Stimulated activated naive CD4-positive, alpha-beta T cell treated with Interleukin-2 at 50 U/mL for 16 hours (primary cell): Measurements from ENCODE around the gene CCNO.
A peak's percentile ranks its signal among the peaks of the same experiment; 100 is the strongest.

Experiments
- DNase-seq: peaks from one replicate; lab custom pipeline; 2025; lab: John Stamatoyannopoulos, UW

Gene CCNO

DNA sequence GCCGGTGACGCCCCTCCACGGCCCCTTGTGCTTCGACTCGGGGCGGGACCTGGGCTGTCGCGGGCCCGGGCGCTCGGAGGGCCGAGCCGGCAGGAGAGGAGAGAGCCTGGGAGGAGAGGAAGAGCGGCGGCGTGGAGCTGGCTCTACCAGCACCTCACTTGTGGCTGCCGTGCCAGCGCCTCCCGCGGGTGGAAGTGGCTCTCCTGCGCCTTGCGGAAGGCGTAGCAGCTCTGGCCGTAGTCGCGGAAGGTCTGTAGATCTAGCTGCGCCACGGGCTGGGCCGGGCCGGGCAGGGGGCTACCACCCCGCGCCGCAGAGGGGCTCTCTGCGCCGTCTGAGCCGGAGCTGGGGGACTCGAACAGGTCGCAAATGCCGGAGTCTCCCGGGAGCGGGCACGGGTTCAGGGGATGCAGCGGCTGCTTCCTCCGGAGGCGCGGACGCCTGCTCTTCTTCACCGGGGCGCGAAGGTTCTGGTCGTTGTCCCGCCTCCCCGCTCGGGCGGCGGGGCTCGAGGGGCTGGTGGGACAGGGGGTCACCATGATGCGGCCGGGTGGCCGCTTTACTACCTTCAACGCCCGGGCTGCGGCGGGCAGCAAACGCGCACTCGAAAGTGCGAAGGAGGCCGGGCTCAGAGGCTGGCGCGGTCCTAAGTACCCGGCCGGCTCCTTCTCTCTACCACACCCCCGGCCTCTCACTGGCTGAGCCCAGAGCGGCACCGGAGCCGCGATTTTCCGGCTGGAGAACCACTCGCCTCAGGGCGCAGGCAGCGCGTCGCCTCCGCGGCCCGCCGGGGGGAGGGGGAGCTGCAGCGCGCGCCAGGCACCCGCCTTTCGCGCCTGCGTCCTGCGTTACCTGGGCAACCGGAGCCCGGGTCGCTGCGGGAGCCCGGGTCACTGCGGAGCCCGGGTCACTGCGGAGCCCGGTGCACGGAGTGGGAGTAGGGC lies at the start of gene CCNO:
Gene CCNO (minus strand): TSS at position 624 of the 944 bp plus-strand sequence. CDS start 85 bp downstream, at position 539.
- peak; percentile 55 for DNase-seq

GRCh38 chr5:55278778-55279177 lies 45.4 kb upstream of the CCNO start:
- DNase-seq: no peak

GRCh38 chr5:55276771-55277170 lies 43.4 kb upstream of the CCNO start:
- DNase-seq: no peak

- no peak for DNase-seq
These were observed 24.9 kb upstream of the CCNO start for GRCh38 chr5:55258339-55258738.

DNA sequence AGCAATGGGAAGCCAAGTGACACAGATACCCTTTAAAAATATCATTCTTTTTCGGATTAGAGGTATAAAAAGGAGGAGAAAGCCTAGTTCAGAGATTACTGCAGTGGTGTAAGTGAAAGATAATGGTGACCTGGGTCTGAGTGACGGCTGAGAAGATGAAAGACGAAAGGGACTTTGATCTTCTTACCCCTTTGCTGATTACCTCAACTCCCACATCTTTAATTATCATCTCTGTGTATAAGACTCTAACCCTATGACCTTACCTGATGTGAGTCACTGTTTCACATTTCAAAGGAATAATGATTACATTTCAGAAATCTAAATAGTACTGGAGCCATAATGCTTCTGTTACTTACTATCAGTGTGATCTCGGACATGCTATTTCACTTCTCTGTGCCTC lies 21.4 kb upstream of the CCNO start:
- DNase-seq: no peak

GRCh38 chr5:55250064-55250463 lies 16.7 kb upstream of the CCNO start:
- no peak for DNase-seq

GRCh38 chr5:55241746-55242145 lies 8.3 kb upstream of the CCNO start:
- no peak for DNase-seq

DNA sequence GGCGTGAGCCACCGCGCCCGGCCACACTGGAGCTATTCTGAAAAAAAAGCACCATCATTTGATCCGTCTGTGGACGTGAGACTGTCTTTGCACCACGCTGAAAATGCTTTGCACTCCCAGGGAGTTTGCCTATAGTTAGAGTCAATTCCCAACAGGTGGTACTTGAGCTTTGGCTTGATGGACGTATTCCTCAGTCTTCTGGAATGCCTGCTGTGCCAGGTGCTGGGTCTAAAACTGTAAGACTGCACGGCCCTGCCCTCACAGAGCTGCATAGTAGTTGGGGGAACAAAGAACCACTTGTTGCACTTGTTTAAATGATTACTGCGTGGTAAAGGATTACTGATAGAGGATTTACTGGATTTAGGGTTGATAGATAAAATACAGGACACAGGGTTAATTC lies 3.4 kb upstream of the CCNO start:
- DNase-seq: no peak

- no peak for DNase-seq
These were observed 803 bp upstream of the CCNO start for GRCh38 chr5:55234121-55234700.

GRCh38 chr5:55232271-55232984 lies 980 bp downstream of the CCNO start:
- DNase-seq: no peak

GRCh38 chr5:55231919-55232270 lies 1.5 kb downstream of the CCNO start:
- DNase-seq: no peak

DNA sequence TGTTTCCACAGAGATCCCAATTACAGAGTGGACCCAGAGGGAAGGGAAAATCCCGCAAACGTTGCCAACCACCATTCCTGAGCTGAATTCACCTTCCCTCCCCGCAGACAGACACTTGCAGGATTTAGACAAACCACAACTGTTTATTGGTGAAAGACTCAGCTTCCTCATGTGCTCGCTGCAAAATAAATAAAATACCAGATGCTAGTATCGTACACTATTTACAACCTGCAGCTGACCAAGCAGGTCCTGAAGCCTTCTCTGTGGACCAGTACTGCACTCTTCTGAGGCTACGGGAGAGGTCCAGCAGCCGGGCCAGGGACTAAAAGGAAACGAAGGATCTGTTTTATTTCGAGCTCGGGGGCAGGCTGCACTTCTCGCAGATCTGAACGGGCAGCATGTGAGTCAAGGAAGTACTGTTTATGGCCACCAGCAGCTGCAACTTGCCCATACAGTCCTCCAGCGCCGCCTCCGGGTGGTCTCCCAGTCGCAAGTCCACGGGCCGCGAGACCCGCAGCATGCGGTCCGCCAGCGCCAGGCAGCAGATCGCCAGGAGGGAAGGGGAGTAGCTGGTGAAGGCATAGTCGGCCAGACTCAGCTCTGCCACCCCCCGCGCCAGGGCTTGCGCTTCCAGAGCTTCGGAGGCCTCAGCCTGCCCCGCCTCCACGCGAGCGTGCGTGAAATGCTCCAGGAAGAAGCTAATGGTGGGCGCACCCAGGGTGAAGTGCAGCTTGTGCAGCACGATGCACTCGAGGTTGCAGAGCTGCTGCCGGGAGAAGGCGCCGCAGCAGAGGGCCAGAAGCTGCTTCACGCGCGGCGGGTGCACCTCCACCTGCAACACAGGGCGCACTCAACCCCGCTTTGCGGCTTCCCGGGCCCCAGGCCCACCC lies 2.1 kb downstream of the CCNO start:
- DNase-seq: peak; percentile 20

GRCh38 chr5:55230086-55230629 lies 3.2 kb downstream of the CCNO start:
- no peak for DNase-seq

DNA sequence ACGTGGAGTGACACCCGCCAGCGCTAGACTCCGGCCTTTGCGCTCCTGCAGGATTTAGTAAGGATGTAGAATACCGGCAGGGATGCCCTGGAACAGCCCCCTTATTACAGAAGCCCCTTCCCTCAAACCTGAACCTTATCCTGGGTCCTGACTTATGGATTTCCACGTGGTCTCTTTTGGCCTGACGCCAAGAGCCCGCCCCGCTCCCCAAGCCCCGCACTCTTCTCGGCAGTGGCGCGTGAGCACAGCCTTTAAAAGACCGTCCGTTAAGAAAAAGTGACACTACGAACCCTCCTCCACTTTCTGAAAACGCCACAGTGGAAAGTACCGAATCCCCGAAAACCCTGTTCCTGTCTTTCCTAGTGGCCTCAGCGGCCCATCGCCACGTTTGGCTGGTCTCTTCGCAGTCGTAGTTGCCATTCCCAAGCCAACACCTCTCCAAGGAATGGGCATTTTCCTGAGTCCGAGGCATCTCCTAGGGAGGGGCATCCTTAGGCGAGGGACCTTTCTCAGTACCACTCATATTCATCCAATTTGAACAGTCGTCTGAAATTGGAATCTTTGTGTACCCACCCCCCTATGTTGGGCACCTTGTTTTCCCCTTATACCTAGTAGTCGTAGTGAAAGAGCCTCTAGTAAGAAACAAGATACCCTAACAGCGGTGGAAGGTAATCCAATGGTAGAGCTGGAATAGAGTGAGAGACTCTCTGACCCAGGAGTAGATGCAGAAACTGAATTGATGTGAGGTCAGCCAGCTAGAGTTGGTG lies 5.6 kb downstream of the CCNO start:
- no peak for DNase-seq

GRCh38 chr5:55226934-55227663 lies 6.3 kb downstream of the CCNO start, which contains the start of gene MCIDAS:
MCIDAS (minus strand) TSS chr5:55227315; CDS start chr5:55227138, 177 bp downstream.
- peak; percentile 52 for DNase-seq

DNA sequence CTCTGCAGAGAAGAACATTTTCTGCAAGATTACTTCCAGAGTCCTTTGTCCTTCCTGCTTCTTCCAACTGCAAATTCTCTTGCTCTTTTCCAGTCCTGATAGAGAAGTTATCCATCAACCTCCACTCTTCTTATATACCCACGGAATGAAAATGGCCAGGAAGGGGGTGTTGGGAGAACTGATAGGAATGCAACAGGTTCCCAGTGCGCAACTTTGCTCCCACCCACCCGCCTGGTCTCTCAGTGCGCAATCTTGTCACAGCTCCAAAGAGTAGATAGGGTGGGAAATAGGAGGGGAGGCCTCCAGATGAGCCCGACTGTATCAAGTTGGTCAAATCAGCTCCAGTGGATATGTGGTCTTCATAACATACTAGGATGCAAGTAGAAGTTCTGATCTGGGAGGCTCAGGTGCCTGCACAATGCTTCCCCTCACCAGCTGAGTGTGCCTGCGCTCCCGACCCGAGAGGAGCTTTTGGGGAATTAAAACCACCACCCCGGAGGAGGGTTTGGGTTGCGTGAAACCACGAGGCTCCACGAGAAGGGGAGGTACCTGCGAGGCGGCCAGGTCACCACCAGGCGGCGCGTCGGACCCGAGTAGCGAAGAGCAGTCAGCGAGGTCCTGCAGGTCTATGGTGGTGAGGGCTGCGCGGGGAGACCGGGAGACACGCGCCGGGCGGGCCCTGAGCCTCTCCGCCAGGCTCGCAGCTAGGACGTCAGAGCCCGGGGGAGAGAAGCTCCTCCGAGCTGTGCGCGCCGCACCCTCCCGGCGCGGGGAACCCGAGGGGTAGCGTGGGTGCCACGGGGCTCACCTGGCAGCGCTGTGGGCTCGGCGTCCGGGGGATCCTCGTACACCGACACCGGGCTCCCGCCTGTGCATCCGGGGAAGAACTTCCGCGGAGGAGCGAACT lies 7.1 kb downstream of the CCNO start:
- DNase-seq: peak; percentile 30

- no peak for DNase-seq
These were observed 8.1 kb downstream of the CCNO start for GRCh38 chr5:55225346-55225745.

DNA sequence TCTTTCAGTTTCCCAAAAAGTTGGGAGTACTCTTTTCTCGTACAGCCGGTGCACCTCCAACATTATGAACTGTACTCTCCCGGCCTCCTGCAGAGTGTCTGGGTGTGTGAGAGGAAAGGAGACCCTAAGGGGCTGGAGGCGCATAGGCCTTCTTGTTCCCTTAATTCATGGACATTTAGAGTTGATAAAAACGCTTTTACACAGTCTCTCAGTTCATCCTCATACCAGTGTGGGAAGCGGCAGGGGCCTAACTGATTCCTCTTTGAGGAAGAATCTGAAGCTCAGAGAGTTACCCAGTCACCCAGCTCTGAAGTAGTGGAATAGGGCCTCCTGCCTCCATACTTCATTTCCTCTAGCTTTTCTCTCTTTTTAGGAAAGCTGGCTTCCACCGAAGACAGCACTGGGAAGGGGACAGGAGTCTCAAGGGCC lies 9.6 kb downstream of the CCNO start:
- DNase-seq: no peak
